Gastroesophageal sphincter (tissue), 3 donors: ENCODE results near the gene ZCCHC24.

ENCODE experiments used
- CTCF ChIP-seq, 4 experiments: fragments of 200-600 bp in 2 of 4; fragments of 450-650 bp in 2 of 4; sonication (generic) in 1 of 4; IDR thresholded peaks; one replicate each; pipeline ENCODE4 v1.5.1; 2017 to 2019; ENCODE audit warnings: antibody characterized with exemption in 4 of 4, mild to moderate bottlenecking in 2 of 4, moderate library complexity in 2 of 4
- POLR2A ChIP-seq, 2 donors: fragments of 450-650 bp; IDR thresholded peaks; one replicate each; pipeline ENCODE4 v1.6.1; 2017; ENCODE audit warnings: antibody characterized with exemption in 2 of 2, mild to moderate bottlenecking in 2 of 2, moderate library complexity in 1 of 2
- POLR2AphosphoS5 ChIP-seq: sonication (generic); formaldehyde crosslinking; IDR thresholded peaks from one replicate; pipeline ENCODE4 v1.6.1; 2017; ENCODE audit warnings: antibody characterized with exemption

GRCh38 chr10:79473496-79474095 lies 28.2 kb upstream of the ZCCHC24 start:
- TF ChIP-seq POLR2AphosphoS5, result no peak
- no peak for TF ChIP-seq CTCF (IDR thresholded peaks at IDR 0.05)
- no peak for TF ChIP-seq POLR2A (IDR thresholded peaks at IDR 0.05)
